ENCODE results near the gene EWSR1. TPM values are rescaled to one million over a fixed set of nuclear protein-coding genes. Genes with fewer than 3 reads are reported as not detected.

The EWSR1 gene
- polyA plus RNA-seq, 3 donors, result 340 to 350 (median 343) TPM

DNA sequence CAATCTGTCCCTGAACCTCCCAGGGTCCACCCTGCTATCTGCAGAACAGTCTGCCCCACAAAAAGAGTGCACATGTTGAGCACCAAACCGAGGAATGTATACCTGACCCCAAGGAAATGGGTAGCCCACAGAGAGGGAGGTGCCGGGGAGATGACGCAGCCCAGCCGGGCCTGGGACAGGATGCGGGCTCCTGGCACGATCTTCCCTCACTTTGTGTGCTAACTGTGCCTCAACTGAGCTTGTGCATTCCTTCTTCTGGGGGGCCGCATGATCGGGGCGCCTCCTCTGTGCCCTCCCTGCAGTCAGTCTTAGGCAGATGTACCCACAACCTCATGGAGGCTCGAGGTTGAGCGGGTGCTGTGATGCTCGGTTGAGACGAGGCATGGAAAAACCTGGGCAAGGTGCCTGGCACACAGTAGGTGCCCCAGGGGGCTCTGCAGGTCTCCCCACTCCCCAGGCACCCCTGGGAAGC lies 40.8 kb downstream of the EWSR1 start:
- DNase-seq (ENCODE audit: extremely low read depth in 1 of 11, low read depth in 9 of 11, low spot score in 4 of 11), result no peak

DNA sequence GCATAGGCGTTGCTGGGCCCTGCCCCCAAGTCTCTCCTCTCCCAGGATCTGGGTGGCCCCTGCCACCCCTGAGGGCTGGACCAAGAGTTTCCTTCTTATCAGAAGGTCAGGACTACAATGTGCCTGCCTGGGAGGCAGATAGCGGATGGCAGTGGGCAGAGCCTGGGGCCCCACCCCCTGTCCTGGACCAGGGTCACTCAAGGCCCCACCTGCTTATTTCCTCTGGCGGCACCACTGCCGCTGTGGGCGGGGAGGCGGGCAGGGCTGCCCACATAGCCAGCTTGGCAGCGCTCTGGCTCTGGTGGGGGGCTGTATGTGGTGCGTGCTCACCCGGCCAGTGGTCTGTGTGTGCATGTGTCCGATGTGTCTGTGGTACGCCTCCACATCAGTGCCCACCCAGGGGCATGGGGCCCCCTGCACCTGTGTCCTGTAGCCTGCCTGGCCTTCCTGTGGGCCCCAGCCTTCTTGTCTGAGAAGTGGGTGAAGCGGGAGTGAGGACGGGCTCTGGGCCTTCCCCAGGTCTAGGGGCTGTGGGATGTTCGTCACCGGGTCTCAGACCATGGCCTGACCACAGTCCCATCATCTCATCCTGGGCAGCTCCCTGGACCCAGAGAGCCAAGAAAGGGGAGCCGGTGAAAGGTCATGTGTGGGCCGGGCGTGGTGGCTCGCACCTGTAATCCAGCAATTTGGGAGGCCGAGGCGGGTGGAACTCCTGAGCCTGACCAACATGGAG lies 41.4 kb downstream of the EWSR1 start:
- no peak for DNase-seq (ENCODE audit: extremely low read depth in 1 of 11, low read depth in 9 of 11, low spot score in 4 of 11)

DNA sequence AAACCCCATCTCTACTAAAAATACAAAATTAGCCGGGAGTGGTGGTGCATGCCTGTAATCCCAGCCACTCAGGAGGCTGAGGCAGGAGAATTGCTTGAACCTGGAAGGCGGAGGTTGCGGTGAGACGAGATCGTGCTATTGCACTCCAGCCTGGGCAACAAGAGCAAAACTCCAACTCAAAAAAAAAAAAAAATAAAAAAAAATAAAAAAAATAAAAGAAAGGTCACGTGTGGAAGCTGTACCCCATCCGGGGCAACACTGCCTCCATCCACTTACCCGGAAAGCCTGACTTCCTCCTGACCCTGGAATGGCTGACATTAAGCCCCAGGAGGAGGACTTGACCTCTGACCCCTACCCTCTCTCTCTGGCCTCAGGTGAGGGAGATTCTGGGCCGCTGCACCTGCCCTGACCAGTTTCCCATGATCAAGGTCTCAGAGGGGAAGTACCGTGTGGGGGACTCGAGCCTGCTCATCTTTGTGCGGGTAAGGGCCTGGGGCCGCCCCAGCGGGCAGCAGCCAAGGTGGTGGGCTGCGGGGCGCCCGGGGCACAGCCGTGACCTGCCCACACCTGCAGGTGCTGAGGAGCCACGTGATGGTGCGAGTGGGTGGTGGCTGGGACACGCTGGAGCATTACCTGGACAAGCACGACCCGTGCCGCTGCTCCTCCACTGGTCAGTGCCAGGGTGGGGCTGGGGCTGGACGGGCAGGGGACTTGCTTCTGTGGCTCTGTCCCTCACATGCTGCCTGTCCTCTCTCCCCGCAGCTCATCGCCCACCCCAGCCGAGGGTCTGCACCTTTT lies 42.2 kb downstream of the EWSR1 start:
- no peak for DNase-seq (ENCODE audit: extremely low read depth in 1 of 11, low read depth in 9 of 11, low spot score in 4 of 11)

DNA sequence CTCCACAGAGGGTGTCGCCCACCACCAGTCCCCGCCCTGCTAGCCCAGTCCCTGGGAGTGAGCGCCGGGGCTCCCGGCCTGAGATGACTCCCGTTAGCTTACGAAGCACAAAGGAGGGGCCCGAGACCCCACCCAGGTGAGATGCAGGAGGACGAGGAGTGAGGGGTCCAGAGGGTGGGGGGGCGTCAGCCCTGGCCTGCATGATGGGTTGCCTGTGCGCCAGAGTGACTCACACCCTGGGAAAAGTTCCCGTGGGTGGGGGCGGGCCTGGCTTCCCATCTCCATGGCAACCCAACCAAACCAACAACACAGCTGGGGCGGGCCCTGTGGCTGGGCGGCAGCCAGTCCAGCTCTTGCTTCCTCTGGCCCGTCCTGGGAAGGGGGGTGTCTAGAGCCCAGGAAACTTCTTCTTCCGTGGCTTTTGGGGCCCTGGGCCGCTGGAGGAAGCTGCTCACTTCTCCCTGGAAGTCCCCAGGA lies 42.8 kb downstream of the EWSR1 start:
- DNase-seq (ENCODE audit: extremely low read depth in 1 of 11, low read depth in 9 of 11, low spot score in 4 of 11), result peak in 10 of 11 donors; percentile 64 to 88 (median 80)

DNA sequence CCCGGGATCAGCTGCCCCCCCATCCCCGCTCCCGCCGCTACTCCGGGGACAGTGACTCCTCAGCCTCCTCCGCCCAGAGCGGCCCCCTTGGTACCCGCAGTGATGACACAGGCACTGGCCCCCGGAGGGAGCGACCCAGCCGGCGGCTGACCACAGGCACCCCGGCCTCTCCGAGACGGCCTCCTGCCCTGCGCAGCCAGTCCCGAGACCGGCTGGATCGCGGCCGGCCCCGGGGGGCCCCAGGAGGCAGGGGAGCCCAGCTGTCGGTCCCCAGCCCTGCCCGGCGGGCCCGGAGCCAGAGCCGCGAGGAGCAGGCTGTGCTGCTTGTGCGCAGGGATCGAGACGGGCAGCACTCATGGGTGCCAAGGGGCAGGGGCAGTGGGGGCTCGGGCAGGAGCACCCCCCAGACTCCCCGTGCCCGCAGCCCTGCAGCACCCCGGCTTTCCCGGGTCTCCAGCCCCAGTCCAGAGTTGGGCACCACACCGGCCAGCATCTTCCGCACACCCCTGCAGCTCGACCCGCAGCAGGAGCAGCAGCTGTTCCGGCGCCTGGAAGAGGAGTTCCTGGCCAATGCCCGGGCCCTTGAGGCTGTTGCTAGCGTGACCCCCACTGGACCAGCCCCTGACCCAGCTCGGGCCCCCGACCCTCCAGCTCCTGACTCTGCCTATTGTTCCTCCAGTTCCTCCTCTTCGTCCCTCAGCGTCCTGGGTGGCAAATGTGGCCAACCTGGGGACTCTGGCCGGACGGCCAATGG lies 43.6 kb downstream of the EWSR1 start:
- DNase-seq (ENCODE audit: extremely low read depth in 1 of 11, low read depth in 9 of 11, low spot score in 4 of 11), result no peak

DNA sequence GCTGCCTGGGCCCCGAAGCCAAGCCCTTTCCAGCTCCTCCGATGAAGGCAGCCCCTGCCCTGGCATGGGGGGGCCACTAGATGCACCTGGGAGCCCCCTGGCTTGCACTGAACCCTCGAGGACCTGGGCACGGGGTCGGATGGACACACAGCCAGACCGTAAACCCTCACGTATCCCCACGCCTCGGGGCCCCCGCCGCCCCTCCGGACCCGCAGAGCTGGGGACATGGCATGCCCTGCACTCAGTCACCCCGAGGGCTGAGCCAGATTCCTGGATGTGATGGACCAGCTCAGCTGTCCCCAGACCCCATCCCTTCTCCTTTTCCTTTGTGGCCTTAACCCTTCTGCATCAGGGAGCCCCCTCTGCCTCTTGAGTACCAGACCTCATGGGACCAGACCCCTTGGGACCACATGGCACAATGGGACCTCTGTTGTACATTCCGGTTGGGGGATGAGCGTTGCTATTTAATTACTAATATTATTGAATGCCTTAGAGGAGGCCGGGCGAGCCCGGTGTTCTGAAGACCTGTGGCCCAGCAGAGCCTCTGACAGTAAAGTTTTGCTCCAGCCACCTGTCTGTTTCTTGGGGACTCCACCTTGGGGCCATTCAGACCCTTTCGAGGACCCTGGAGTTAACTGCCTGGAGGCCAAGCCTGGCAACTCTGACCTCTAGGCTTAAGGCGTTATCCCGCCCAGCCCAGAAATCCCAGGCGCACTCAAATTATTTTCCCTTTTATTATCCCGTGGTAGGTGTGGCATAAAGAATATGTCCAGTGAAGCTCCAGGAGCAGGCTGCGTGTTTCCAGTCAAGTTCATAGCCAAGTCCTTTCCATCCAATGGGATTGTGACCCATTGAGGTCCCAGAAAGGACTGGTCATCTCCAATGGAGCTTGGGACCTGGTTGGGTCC lies 44.4 kb downstream of the EWSR1 start:
- DNase-seq (ENCODE audit: extremely low read depth in 1 of 11, low read depth in 9 of 11, low spot score in 4 of 11), result no peak

DNA sequence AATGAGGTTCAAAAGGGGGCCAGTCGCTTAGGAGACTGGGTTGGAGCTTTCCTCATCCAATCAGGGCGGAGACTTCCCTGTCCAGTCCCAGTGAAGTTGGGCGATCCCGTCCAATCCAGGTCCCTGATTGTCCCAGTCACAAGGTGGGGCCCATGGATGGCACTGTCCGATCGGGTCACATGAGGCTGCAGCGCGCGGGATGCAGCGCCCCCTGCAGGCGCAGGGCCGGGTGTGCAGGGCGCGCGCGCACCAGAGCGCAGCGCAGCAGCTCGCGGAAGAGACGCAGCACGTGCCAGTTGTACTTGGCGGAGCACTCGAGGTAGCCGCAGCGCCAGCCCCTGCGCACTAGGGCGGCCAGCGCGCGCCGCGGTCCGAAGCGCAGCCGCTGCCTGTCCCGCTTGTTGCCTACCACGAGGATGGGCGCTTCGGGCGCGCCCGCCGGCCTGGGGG lies 45.1 kb downstream of the EWSR1 start:
- DNase-seq (ENCODE audit: extremely low read depth in 1 of 11, low read depth in 9 of 11, low spot score in 4 of 11), result peak in 1 of 11 donors; percentile 28

DNA sequence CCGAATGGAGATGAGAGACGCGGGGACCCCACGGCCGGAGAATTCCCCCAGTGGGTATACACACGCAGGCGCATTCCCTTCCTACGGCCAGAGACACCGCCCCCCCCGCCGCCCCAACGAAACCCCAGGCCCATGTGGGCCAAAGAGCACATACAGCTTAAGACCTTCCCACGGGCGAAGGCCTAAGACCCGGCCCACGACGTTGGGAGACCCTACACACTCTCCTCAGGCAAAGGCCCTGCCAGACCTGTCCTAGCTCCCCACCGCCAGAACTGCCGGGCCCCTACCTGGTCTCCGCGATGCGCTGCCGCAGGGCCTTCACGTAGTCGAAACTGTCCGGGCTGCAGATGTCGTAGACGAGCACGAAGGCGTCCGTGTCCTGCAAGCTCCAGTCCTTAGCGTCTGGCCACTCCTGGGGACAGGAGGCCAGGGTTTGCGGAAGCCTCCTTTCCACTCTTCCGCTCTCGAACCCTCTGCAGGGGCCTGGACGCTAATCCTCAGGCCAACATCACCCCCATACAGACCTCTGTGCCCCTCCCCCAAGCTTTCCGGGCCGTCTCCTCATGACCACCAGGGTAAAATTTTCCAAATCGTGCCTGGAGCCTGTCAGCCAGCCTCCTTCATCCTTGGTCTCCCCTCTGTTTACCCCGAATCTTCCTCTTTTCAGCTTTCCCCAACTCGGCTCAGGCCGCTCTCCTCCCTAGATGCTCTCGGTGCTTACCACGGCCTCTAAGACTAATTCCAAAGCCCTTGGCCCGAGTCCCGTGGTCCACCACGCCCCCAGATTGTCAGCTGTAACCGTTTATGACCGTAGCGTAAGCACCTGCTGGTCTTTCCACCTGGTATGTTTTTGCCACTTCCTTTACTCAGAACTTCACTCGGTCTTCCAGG lies 45.8 kb downstream of the EWSR1 start:
- DNase-seq (ENCODE audit: extremely low read depth in 1 of 11, low read depth in 9 of 11, low spot score in 4 of 11), result no peak

DNA sequence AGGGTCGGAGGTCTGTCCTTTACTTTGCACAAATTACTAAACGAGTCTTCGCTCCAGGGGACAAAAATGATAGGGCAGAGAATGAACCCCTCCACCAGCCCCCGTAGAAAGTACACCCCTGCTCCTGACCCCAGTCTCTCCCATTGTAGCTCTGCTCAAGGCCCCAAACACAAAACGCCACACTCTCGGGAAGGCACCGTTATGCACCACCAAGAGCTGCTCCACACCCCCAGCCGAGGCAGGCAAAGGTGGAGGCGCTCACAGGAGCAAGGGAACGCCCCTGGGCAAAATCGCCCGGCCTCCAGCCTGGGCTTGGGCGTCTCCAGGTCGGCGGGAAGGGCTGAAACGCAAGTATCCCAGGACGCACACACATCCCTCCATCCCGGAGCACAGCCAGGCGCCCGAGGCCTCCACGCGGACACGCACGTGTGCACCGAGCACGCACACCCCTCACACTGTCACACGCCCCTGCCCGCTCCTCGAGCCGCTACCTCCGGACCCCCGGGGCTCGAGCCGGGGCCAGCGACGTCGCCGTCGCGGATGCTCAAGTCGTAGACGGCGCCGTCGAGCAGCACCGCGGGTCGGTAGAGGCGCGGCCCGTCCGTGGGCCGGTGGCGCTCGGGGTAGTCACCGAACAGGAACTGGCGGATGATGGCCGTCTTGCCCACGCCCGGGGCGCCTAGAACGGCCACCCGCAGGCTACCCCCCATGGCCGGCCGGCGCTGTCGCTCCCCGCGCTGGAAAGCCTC lies 46.6 kb downstream of the EWSR1 start:
- no peak for DNase-seq (ENCODE audit: extremely low read depth in 1 of 11, low read depth in 9 of 11, low spot score in 4 of 11)

DNA sequence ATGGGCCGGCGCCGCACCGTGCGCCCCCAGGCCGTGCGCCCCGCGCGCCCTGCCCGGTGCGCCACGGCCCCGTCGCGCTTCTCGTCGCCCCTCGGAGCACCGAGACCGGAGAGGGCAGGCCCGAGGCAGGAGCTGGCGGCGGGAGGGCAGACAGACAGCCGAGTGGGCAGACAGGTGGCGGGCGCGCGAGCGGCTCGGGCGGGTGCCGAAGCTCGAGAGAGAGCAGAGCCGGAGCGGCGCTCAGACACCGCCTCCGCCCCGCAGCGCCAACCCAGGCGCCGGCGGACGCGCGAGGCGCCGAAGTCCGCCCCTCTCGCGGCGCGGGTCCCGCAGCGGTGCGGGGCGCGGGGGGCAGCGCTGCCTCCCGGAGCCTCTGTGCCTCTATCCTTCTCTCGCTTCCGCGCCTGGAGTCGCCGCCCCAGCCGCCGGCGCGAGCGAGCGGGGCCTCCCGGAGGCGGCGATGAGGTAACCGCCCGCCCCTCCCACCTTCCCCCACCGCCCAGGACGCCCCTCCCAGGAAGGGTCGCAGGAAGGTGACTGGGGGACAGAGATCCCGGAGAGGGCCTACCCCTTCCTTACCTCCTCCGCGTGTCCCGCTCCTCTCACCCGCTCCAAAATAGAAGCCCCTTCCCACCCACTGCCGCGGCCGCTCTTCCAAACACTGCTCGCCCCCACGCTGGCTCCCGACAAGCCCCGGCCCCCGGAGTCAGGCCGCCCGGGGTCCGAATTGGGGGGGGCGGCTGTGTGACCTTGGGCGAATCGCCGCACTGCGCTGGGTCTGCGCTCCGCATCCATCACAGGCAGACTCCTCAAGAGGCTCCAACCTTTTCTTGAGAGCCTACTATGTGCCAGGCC lies 47.4 kb downstream of the EWSR1 start, which contains the start of gene RASL10A:
TSS of gene RASL10A (minus strand) at position 412 of the 855 bp plus-strand sequence. CDS start 451 bp downstream, outside the sequence.
- DNase-seq (ENCODE audit: extremely low read depth in 1 of 11, low read depth in 9 of 11, low spot score in 4 of 11), result no peak

DNA sequence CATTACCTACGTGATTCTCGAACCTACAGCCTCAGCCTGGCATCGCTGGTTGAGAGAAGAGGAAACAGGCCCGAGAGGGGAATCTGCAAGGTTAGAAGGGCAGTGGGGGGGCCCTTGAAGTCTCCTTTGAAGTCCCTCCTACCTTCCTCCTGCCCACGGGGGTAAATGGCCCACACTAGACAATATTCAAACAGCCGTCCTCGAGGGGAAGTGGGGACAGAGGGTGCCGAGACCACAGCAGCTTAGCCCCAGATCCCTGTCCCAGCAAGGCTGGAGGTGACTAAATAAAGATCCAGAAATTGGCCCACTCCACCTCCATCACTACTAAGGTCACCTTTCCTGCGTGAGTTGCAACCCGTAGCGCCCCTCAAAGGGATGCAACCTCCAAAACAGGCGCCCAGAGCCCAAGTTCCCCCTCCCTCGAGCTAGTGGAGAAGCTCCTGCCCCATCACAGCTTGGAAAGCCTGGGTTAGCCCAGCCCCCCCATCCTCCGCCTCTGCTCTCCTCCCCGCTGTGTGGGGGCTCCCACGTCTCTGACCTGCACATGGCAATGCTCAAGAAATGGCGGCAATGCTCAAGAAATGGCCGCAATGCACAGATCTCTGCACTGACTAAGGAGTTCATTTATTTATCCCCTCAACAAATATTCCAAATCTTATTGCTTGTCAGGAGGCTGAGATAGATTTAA lies 48.2 kb downstream of the EWSR1 start:
- DNase-seq (ENCODE audit: extremely low read depth in 1 of 11, low read depth in 9 of 11, low spot score in 4 of 11), result no peak

DNA sequence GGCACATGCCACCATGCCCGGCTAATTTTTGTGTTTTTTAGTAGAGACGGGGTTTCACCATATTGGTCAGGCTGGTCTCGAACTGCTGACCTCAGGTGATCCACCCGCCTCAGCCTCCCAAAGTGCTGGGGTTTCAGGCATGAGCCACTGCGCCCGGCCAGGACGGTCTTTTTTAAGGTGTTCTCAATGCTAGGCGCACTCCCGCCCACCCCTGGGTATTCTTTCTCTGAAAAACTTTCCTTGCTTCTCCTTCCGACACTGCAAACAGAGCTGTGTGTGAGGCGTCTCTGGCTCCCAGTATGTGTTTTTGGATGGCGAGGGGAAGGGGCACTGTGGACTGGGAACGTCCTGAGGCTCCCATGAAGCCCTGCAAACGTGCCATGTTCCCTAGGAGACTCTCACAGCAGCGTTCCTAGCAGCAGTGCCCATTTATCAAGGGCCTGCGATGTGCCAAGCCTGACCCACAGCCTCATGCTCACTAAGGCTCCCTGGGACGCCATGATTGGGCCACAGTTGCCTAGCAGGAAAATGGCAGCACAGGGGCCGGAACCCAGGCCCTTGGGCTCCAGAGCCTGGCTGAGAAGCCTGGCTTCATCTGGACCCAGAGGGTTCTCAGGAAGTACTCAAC lies 49.9 kb downstream of the EWSR1 start:
- no peak for DNase-seq (ENCODE audit: extremely low read depth in 1 of 11, low read depth in 9 of 11, low spot score in 4 of 11)

DNA sequence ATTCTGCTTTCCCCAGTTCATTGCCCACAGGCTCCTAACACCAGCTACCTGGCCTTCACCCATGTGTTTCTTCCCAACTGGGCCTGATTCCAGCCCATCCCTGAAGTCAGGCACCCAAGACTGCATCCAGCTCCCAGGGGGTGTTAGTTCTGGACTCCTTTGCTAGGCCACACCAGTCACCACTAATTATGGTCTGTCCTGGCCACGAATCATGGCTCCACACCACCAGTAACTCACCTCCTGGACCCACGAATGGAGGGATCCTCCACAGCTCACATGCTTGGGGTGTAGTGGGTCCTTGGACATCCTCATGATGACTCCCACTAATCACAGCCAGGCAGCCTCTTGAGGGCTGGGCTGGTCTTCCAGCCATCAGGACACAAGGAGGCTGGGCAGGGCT lies 51.0 kb downstream of the EWSR1 start:
- DNase-seq (ENCODE audit: extremely low read depth in 1 of 11, low read depth in 9 of 11, low spot score in 4 of 11), result no peak

DNA sequence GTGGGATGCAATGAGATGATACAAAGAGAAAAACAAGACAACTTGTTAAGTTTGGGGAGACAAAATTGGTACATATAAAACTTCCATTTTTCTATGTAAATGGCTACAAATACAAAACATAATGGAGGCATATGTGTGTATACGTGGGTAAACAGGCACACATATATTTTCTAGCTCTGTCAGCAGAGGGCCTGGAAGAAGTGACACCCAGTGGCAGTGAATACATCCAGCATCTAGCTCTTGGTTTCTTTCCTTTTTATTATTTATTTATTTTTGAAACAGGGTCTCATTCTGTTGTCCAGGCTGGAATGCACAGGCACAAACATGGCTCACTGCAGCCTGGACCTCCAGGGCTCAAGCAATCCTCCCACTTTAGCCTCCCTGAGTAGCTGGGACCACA lies 52.5 kb downstream of the EWSR1 start:
- no peak for DNase-seq (ENCODE audit: extremely low read depth in 1 of 11, low read depth in 9 of 11, low spot score in 4 of 11)

DNA sequence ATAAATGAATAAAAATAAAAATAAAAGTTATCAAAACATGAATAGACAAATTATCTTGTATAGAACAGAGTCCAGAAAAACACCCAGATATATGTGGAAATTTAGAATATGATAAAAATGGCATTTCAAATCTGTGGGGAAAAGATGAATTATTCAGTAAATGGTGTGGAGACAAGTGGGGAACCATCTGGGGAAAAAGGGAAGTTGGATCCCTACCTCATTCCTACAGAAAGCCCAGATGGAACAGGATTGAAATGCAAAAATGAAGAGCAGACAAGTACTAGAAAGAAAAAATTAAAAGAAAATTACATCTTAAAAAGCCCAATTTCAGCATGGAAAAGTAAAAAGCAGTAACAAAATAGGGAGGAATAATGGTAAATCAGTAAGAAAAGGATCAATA lies 55.6 kb downstream of the EWSR1 start:
- no peak for DNase-seq (ENCODE audit: extremely low read depth in 1 of 11, low read depth in 9 of 11, low spot score in 4 of 11)

Data from renal cortex interstitium (tissue), 11 donors.